Measurements from ENCODE around the gene MUC4.

DNA sequence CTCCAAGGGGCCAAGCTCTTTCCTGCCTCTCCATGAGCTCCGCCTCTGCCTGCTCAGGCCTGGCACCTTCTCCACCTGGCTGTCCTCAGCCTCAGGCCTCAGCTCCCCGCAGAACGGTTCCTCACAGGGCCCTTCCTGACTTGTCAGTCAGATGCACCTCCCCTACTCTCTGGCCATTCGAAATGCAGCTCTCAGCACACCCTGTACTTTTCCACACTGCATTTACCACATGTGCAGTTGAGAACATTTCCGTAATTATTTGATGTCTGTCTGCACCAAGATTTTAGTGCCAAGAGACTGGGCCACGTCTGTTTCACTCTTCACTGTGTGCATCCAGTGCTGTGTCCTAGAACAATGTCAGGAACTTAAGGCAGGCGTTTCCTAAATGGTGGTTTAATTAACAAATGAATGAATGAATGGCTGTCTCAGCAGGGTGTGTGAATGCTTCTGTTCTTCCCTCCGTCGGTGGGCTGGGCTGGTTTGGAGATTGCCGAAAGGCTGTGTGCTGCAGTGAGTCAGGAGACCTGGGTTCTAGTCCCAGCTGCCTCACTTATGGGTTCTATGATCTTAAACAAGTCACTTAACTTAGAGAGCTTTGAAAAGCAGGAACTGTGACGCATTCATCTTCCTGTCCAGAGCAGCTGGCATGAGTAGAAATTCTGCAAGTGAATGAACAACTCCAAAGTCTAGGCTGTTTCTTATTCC lies 5.4 kb downstream of the MUC4 start:
- TF ChIP-seq, protein P1, sequence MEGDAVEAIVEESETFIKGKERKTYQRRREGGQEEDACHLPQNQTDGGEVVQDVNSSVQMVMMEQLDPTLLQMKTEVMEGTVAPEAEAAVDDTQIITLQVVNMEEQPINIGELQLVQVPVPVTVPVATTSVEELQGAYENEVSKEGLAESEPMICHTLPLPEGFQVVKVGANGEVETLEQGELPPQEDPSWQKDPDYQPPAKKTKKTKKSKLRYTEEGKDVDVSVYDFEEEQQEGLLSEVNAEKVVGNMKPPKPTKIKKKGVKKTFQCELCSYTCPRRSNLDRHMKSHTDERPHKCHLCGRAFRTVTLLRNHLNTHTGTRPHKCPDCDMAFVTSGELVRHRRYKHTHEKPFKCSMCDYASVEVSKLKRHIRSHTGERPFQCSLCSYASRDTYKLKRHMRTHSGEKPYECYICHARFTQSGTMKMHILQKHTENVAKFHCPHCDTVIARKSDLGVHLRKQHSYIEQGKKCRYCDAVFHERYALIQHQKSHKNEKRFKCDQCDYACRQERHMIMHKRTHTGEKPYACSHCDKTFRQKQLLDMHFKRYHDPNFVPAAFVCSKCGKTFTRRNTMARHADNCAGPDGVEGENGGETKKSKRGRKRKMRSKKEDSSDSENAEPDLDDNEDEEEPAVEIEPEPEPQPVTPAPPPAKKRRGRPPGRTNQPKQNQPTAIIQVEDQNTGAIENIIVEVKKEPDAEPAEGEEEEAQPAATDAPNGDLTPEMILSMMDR (IDR thresholded peaks at IDR 0.05; ENCODE audit: poor library complexity, severe bottlenecking): no peak
- TF ChIP-seq, protein P2, sequence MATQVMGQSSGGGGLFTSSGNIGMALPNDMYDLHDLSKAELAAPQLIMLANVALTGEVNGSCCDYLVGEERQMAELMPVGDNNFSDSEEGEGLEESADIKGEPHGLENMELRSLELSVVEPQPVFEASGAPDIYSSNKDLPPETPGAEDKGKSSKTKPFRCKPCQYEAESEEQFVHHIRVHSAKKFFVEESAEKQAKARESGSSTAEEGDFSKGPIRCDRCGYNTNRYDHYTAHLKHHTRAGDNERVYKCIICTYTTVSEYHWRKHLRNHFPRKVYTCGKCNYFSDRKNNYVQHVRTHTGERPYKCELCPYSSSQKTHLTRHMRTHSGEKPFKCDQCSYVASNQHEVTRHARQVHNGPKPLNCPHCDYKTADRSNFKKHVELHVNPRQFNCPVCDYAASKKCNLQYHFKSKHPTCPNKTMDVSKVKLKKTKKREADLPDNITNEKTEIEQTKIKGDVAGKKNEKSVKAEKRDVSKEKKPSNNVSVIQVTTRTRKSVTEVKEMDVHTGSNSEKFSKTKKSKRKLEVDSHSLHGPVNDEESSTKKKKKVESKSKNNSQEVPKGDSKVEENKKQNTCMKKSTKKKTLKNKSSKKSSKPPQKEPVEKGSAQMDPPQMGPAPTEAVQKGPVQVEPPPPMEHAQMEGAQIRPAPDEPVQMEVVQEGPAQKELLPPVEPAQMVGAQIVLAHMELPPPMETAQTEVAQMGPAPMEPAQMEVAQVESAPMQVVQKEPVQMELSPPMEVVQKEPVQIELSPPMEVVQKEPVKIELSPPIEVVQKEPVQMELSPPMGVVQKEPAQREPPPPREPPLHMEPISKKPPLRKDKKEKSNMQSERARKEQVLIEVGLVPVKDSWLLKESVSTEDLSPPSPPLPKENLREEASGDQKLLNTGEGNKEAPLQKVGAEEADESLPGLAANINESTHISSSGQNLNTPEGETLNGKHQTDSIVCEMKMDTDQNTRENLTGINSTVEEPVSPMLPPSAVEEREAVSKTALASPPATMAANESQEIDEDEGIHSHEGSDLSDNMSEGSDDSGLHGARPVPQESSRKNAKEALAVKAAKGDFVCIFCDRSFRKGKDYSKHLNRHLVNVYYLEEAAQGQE (IDR thresholded peaks at IDR 0.05; ENCODE audit: borderline replicate concordance): no peak
